WERI-Rb-1 (cell line): ENCODE results near the gene MASP1.
"Not testable (repeated sequence)": the region's sequence is repeated elsewhere in the genome, so short reads cannot be mapped to it uniquely, and the experiment has no call there.

Source experiments
- DNase-seq: peaks from one replicate; pipeline ENCODE4 v3.0.0-alpha.2; 2020
- H3K27ac ChIP-seq: fragments of 250-450 bp; sonication (Bioruptor Pico); 2 replicates; pipeline ENCODE4 v1.5.1; 2020; ENCODE audit warnings: mild to moderate bottlenecking, moderate library complexity
- H3K27me3 ChIP-seq: fragments of 250-450 bp; sonication (Bioruptor Pico); 2 replicates; pipeline ENCODE4 v1.5.1; 2021; ENCODE audit warnings: mild to moderate bottlenecking, low read depth, moderate library complexity; ENCODE audit not compliant: insufficient read depth, severe bottlenecking
- H3K36me3 ChIP-seq: fragments of 250-450 bp; sonication (Bioruptor Pico); 2 replicates; pipeline ENCODE4 v1.5.1; 2020; ENCODE audit warnings: mild to moderate bottlenecking, moderate library complexity
- H3K4me3 ChIP-seq: 2 replicates; pipeline ENCODE4 v1.5.1; 2011; ENCODE audit warnings: low read depth, mild to moderate bottlenecking, control low read depth, low read length
- H3K9me3 ChIP-seq: fragments of 250-450 bp; sonication (Bioruptor Pico); 2 replicates; pipeline ENCODE4 v1.5.1; 2021; ENCODE audit warnings: mild to moderate bottlenecking, moderate library complexity; ENCODE audit not compliant: severe bottlenecking
- TF ChIP-seq, protein P1 (sequence below): IDR thresholded peaks from 2 replicates; pipeline ENCODE4 v1.5.1; 2011; ENCODE audit warnings: low read depth, mild to moderate bottlenecking, control low read depth, inconsistent platforms, low read length

MASP1 gene

DNA sequence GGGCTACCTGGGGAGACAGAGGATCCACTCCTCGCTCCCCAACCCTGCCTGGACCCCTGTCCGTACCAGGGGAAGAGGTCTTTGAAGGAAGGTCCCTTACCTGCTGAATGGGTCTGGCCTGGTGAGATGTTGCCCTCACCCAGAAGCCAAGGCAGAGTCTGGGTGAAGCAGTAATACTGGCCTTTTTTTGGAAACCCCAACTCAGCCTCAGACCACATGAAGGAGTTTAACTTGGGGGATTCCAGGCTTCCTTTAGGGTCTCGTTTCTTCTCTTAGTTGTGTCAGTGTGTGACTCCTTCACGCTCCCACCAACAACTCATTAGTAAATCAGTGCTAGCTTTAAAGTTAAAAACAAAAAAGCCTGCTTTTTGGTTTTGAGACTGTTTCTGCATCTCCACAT, 48.6 kb downstream of the MASP1 start:
- peaks cover 45% of the 10 kb centered on the region for H3K27me3 ChIP-seq
- H3K9me3 ChIP-seq = peaks cover 3% of the 10 kb centered on the region
- no peaks in the 10 kb centered on the region for H3K36me3 ChIP-seq
- TF ChIP-seq, protein P1, sequence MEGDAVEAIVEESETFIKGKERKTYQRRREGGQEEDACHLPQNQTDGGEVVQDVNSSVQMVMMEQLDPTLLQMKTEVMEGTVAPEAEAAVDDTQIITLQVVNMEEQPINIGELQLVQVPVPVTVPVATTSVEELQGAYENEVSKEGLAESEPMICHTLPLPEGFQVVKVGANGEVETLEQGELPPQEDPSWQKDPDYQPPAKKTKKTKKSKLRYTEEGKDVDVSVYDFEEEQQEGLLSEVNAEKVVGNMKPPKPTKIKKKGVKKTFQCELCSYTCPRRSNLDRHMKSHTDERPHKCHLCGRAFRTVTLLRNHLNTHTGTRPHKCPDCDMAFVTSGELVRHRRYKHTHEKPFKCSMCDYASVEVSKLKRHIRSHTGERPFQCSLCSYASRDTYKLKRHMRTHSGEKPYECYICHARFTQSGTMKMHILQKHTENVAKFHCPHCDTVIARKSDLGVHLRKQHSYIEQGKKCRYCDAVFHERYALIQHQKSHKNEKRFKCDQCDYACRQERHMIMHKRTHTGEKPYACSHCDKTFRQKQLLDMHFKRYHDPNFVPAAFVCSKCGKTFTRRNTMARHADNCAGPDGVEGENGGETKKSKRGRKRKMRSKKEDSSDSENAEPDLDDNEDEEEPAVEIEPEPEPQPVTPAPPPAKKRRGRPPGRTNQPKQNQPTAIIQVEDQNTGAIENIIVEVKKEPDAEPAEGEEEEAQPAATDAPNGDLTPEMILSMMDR = no peak
- no peak overlapping the region for H3K4me3 ChIP-seq
- DNase-seq = no peak
- H3K27ac ChIP-seq = no peak overlapping the region

DNA sequence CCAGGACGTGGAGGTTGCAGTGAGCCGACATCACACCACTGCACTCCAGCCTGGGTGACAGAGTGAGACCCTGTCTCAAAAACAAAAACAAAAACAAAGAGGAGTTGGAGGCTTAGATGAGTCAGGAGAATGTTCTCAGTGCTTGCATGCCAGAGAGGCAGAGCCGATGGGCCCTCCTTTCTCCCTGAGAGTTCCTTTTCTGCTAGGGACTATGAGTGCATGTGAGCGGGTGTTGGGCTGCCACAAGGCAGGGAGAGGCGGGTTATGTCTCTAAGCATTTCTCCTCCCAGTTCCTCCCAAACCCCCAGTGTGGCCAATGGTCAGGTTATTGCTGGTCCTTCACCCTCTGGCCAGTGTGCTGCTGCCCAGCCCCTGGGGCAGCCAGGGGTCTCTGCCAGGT, 49.1 kb downstream of the MASP1 start:
- Histone ChIP-seq H3K9me3 (peaks cover 3% of the 10 kb centered on the region), H3K27ac (no peak overlapping the region), H3K36me3 (no peaks in the 10 kb centered on the region), H3K4me3 (no peak overlapping the region), H3K27me3 (peaks cover 44% of the 10 kb centered on the region)
- no peak for DNase-seq
- TF ChIP-seq, protein P1 = no peak

DNA sequence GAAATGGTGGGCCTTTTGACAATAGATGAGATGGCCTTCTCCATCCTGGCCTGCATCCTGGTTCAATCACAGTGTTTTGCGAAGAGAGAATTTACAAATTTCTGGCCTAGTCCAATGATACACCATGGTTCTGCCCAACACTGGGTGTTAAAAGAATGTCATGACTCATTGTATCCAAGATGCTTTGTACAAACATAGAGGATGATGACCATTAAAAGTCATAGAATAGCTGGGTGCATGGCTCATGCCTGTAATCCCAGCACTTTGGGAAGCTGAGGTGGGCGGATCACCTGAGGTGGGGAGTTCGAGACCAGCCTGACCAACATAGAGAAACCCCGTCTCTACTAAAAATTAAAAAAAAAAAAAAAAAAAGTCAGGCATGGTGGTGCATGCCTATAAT, 52.7 kb downstream of the MASP1 start:
- H3K4me3 ChIP-seq, H3K9me3 ChIP-seq, H3K27ac ChIP-seq, DNase-seq, H3K36me3 ChIP-seq: not testable (repeated sequence)
- peaks cover 48% of the 10 kb centered on the region for H3K27me3 ChIP-seq

DNA sequence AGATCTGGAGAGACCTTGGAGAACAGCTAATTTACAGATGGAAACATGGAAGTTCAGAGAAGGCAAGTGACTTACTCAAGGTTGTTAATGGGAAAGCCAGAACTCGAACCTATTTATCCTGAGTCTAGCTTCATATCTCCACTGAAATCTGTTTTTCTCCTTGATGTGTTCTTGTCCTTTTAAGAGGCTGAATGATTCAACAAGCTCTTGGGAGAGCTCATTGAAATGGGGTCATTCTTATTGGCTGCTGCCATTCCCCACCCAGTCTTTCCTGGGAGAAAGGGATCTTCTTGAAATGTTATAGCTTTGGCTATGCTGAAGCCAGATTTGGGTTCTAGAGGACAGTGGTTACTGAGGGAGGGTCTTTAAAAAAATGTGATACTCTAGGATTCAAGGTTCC, 53.3 kb downstream of the MASP1 start:
- TF ChIP-seq, protein P1 = no peak
- Histone ChIP-seq H3K27ac (no peak overlapping the region), H3K9me3 (peaks cover 3% of the 10 kb centered on the region), H3K4me3 (no peak overlapping the region), H3K36me3 (no peaks in the 10 kb centered on the region), H3K27me3 (peaks cover 44% of the 10 kb centered on the region)
- no peak for DNase-seq

DNA sequence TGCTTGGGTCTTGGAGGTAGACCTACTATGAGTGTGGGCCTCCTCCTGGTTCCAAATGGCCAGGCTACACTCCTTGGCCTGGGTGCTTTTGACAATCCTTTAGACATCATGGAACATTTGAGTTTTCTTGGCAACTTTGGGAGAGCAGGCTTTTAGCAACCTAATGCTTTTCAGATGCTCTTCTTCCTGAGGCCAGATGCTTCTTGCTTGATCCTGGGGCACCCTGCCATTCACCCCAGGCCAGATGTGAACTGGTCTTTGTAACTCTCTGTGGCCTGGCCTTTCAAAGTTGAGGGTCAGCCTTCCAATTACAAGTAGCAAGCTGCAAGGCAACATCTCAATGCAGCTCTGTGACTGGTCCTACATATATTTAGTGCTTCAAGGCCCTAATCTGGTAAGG, 53.8 kb downstream of the MASP1 start:
- H3K27ac ChIP-seq = no peak overlapping the region
- TF ChIP-seq, protein P1 = no peak
- DNase-seq = no peak

DNA sequence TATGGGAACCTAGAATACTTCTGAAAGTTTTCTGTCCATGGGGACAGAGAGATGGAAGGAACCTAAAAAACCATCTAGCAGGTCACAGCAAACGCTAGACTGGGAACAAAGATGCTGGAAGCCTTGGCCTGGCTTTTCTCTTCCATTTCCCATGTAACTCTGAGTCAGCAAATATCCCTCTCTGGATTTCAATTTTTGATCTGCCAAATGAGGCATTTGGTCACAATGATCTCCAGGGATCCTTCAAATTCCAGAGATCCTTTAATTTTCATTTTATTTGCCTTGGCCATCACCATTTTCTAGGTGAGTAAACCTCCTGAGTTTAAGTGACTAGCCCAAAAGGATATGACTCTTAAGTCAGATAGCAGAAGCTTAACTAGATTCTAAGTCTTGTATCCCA, 54.6 kb downstream of the MASP1 start:
- peaks cover 46% of the 10 kb centered on the region for H3K27me3 ChIP-seq
- no peak overlapping the region for H3K27ac ChIP-seq
- no peak for DNase-seq
- peaks cover 3% of the 10 kb centered on the region for H3K9me3 ChIP-seq
- H3K36me3 ChIP-seq = no peaks in the 10 kb centered on the region
- TF ChIP-seq, protein P1 = no peak
- no peak overlapping the region for H3K4me3 ChIP-seq

More for the DNA sequence above, 53.8 kb downstream of the MASP1 start:
- no peaks in the 10 kb centered on the region for H3K36me3 ChIP-seq
- H3K4me3 ChIP-seq = no peak overlapping the region
- peaks cover 43% of the 10 kb centered on the region for H3K27me3 ChIP-seq
- peaks cover 3% of the 10 kb centered on the region for H3K9me3 ChIP-seq
